GM19397 (cell line): ENCODE data around the gene TRIAP1.

Experiments used
- ATAC-seq: cut with Tn5 transposase; IDR thresholded peaks from one replicate; pipeline ENCODE4 v1.9.1; 2021; ENCODE audit warnings: mild to moderate bottlenecking, moderate library complexity; ENCODE audit not compliant: unreplicated experiment

TRIAP1 gene

DNA sequence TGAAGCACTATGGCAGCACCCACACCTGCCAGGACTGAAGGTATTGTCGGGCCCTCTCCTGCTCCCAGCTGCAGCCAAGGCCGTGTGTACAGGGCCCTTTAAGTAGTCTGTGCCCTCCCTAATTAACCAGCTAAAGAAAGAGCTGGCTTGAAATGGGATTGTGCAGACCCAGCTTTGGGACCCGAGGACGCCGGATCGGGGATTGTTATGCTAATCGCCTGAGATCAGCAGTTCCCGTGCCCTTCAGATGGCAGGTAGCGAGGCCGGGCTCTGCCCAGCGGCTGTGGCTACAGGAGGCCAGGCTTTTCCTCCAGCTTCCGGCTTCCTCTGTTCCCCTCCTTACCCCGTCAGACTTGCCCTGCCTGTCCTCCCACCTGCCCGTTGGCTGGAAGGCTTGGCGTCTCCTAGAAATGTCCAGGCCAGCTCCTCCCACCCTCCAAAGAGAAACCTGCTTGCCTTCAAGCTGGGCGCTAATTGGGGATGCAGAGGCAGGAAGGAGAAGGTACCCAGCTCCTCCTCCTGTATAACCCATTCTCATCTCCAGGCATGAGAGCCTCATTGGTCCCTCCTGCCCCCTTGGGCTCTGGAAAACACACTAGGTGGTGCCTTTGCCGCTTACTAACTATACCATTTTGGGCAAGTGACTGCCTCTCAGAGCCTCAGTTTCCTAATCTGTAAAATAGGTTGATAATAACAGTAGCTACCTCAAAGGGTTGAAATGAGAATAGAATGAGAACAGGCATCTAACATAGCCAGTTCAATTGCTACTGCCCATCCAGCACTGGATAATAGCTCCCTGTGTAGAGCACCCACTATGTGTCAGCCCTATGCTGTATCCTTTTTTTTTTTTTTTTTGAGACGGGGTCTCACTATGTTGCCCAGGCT is 51.5 kb downstream of the TRIAP1 start:
- ATAC-seq = no peak
